Natural killer cell (primary cell): ENCODE measurements around the gene COMMD1. TPM values are rescaled to one million over a fixed set of nuclear protein-coding genes. Genes with fewer than 3 reads are reported as not detected.

Experiments used
- ATAC-seq, 3 donors: fragments of 150-1000 bp in 2 of 3; fragments of 200-7000 bp in 1 of 3; cut with Tn5 transposase; 1 replicate in 1 of 3; 2 replicates in 2 of 3; pipeline ENCODE4 v1.10.0; 2021; ENCODE audit warnings: mild to moderate bottlenecking in 2 of 3, moderate library complexity in 2 of 3
- DNase-seq, 2 donors: peaks; one replicate each; pipeline versions ENCODE4 v3.0.0 to v3.0.0-alpha.2; 2013 to 2021; ENCODE audit warnings: mixed read lengths in 1 of 2
- H3K27ac ChIP-seq: one replicate; pipeline ENCODE4 v1.5.1; 2013; ENCODE audit warnings: mild to moderate bottlenecking, low read length
- H3K27me3 ChIP-seq: one replicate; pipeline ENCODE4 v1.6.1; 2013; ENCODE audit warnings: low read length; ENCODE audit not compliant: control insufficient read depth, insufficient read depth
- H3K36me3 ChIP-seq: one replicate; pipeline ENCODE4 v1.6.1; 2013; ENCODE audit warnings: low read length; ENCODE audit not compliant: control insufficient read depth, insufficient read depth
- H3K4me1 ChIP-seq: one replicate; pipeline ENCODE4 v1.6.1; 2013; ENCODE audit warnings: low read length; ENCODE audit not compliant: control insufficient read depth, insufficient read depth
- H3K4me3 ChIP-seq: one replicate; pipeline ENCODE4 v1.5.1; 2013; ENCODE audit warnings: low read length
- H3K9me3 ChIP-seq: one replicate; pipeline ENCODE4 v1.6.1; 2013; ENCODE audit warnings: low read length; ENCODE audit not compliant: control insufficient read depth, insufficient read depth
- H3K27ac Mint-ChIP-seq, 2 donors: one replicate each; pipeline ENCODE4 v1.8.0; 2022; ENCODE audit warnings: mild to moderate bottlenecking in 2 of 2, mixed read lengths in 2 of 2, moderate library complexity in 1 of 2
- H3K27me3 Mint-ChIP-seq, 2 donors: one replicate each; pipeline ENCODE4 v1.8.0; 2022; ENCODE audit warnings: low read depth in 2 of 2, mixed read lengths in 2 of 2
- H3K36me3 Mint-ChIP-seq: one replicate; pipeline ENCODE4 v1.8.0; 2022; ENCODE audit warnings: mixed read lengths
- H3K4me1 Mint-ChIP-seq, 2 donors: one replicate each; pipeline ENCODE4 v1.8.0; 2022; ENCODE audit warnings: mixed read lengths in 2 of 2
- H3K4me3 Mint-ChIP-seq: one replicate; pipeline ENCODE4 v1.8.0; 2022; ENCODE audit warnings: mild to moderate bottlenecking, moderate library complexity, mixed read lengths
- H3K9me3 Mint-ChIP-seq, 2 donors: one replicate each; pipeline ENCODE4 v1.8.0; 2022; ENCODE audit warnings: mixed read lengths in 2 of 2
- WGBS: methylation state at CpG from one replicate; pipeline ENCODE4 v1.1.7; 2013; ENCODE audit warnings: missing lambda C conversion rate; ENCODE audit not compliant: insufficient coverage; 5-methylcytosine and 5-hydroxymethylcytosine counted together
- intact Hi-C: fragments of 100-400 bp; cut with micrococcal nuclease; formaldehyde crosslinking; loops from one replicate; pipeline ENCODE4 v1.14.2; 2022
- total RNA-seq, 4 donors: library from RNA; stranded (reverse); fragments of 120-200 nt in 1 of 4; gene quantifications; one replicate each; pipeline versions ENCODE4 v1.2.3 to v1.2.4, GENCODE V29; 2013 to 2022
- TF ChIP-seq, protein P1 (sequence below): fragments of 200-600 bp; IDR thresholded peaks from one replicate; pipeline ENCODE4 v1.8.0; 2022; ENCODE audit warnings: antibody characterized with exemption

Gene COMMD1
- total RNA-seq, 3 donors from 2014 or later (not counting 1 experiment from before 2014, with no cell fraction given), result 24.3 to 36.7 (median 27.2) TPM

DNA sequence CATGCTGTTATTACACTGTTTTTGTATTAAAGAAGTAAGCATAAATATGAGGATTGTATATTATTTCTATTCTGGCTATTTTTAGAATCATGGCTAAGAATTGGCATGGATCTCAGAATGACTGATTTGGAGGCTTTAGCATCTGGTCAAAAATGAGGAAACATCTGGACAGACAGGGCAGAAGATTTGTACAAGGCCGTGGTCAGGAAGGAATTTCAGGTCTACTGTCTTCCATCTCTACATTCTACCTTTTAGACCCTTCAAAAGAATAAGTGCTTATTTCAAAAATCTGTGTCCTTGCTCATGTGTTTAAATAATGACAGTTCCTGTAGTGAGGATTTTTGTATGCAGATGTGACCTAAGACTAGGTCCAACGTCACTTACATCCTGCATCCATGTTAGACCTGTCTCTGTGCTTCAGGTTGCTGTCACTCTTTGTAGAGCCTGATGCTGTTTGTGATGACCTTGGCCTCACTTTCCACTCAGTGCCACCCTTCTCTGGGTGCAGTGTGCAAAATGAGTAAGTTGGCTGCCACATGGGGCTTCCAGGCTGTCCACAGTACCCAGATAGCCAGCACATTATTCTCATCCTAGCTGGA, 235.8 kb downstream of the COMMD1 start:
- Mint-ChIP-seq H3K4me3 (no peak overlapping the region), H3K27me3 (no peaks in the 10 kb centered on the region), H3K36me3 (no peaks in the 10 kb centered on the region), H3K4me1 (peaks cover 11 to 14% of the 10 kb centered on the region in 2 donors), H3K9me3 (no peaks in the 10 kb centered on the region), H3K27ac (no peak overlapping the region)
- H3K27me3 ChIP-seq, result no peaks in the 10 kb centered on the region
- ATAC-seq, result no peak
- no peaks in the 10 kb centered on the region for H3K9me3 ChIP-seq
- H3K4me1 ChIP-seq, result peaks cover 3% of the 10 kb centered on the region
- 57% methylated on average over 1 of the region's 2 CpGs for WGBS
- no peaks in the 10 kb centered on the region for H3K36me3 ChIP-seq
- intact Hi-C loops, result no loop called here
- DNase-seq, result no peak
- TF ChIP-seq, protein P1, sequence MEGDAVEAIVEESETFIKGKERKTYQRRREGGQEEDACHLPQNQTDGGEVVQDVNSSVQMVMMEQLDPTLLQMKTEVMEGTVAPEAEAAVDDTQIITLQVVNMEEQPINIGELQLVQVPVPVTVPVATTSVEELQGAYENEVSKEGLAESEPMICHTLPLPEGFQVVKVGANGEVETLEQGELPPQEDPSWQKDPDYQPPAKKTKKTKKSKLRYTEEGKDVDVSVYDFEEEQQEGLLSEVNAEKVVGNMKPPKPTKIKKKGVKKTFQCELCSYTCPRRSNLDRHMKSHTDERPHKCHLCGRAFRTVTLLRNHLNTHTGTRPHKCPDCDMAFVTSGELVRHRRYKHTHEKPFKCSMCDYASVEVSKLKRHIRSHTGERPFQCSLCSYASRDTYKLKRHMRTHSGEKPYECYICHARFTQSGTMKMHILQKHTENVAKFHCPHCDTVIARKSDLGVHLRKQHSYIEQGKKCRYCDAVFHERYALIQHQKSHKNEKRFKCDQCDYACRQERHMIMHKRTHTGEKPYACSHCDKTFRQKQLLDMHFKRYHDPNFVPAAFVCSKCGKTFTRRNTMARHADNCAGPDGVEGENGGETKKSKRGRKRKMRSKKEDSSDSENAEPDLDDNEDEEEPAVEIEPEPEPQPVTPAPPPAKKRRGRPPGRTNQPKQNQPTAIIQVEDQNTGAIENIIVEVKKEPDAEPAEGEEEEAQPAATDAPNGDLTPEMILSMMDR, result no peak
- no peak overlapping the region for H3K27ac ChIP-seq
- H3K4me3 ChIP-seq, result no peak overlapping the region

DNA sequence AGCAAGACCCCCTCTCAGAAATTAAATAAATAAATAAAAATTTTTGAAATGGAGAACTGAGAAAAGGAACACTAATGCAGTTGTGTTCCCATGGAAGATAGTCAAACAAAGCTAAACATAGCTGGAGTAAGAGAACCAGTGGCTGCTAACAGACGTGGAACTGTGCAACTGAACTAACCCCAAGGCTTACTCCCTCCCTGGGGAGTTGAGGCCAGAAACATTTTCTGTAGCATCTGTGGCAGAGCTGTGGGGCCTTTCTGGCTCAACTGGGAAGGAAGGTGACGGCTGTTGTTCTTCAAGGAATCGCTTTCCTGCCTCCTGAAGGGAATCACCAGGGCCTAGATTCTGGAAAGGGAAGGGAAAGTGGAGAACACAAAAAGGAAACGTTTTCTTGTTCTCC, 236.6 kb downstream of the COMMD1 start:
- WGBS, result 82% methylated on average over 4 of the region's 4 CpGs
- DNase-seq, result no peak
- no peak overlapping the region for H3K27ac Mint-ChIP-seq
- H3K36me3 ChIP-seq, result no peaks in the 10 kb centered on the region
- ATAC-seq, result no peak
- no peaks in the 10 kb centered on the region for H3K27me3 Mint-ChIP-seq
- no peaks in the 10 kb centered on the region for H3K9me3 ChIP-seq
- no peaks in the 10 kb centered on the region for H3K36me3 Mint-ChIP-seq
- H3K4me3 ChIP-seq, result no peak overlapping the region
- H3K4me3 Mint-ChIP-seq, result no peak overlapping the region
- H3K27ac ChIP-seq, result no peak overlapping the region
- H3K4me1 ChIP-seq, result peaks cover 3% of the 10 kb centered on the region
- peaks cover 11 to 14% of the 10 kb centered on the region in 2 donors for H3K4me1 Mint-ChIP-seq
- H3K9me3 Mint-ChIP-seq, result no peaks in the 10 kb centered on the region
- intact Hi-C loops, result no loop called here
- TF ChIP-seq, protein P1, result no peak
- no peaks in the 10 kb centered on the region for H3K27me3 ChIP-seq

DNA sequence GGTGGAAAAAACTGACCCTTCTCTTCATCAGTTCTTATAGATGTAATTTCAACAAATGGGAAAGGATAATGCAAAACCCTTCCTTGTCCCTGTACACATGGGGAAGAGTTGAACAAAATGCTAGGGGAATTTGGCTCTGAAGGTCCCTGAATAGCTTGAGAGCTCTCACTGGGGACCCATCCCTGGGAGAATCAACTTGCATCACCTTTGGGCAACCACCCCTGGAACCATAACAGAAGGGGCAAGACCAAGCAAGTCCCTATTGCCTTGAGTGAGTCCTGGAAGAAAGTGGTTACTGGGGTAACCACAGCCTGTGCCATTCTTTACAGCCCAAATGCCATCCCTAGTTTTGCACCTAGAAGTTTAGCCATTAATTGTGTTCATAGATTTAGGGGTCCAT, 238.2 kb downstream of the COMMD1 start:
- intact Hi-C loops, result no loop called here
- H3K27me3 ChIP-seq, result no peaks in the 10 kb centered on the region
- ATAC-seq (no peak), DNase-seq (no peak)
- H3K36me3 ChIP-seq, result no peaks in the 10 kb centered on the region
- H3K4me1 ChIP-seq, result peaks cover 3% of the 10 kb centered on the region
- H3K9me3 Mint-ChIP-seq, result no peaks in the 10 kb centered on the region
- no peak overlapping the region for H3K27ac ChIP-seq
- H3K4me3 ChIP-seq, result no peak overlapping the region
- no peak overlapping the region for H3K27ac Mint-ChIP-seq
- H3K27me3 Mint-ChIP-seq, result no peaks in the 10 kb centered on the region
- TF ChIP-seq, protein P1, result no peak
- H3K9me3 ChIP-seq, result no peaks in the 10 kb centered on the region
- H3K4me1 Mint-ChIP-seq, result peaks cover 11 to 14% of the 10 kb centered on the region in 2 donors
- H3K36me3 Mint-ChIP-seq, result no peaks in the 10 kb centered on the region
- H3K4me3 Mint-ChIP-seq, result no peak overlapping the region
